ENCODE data around the gene SUN5. TPM values are rescaled to one million over a fixed set of nuclear protein-coding genes. Genes with fewer than 3 reads are reported as not detected.

The SUN5 gene
- total RNA-seq, 1 donor from 2014 or later: not detected

- Mint-ChIP-seq H3K27ac (no peak overlapping the region), H3K36me3 (no peaks in the 10 kb centered on the region), H3K27me3 (no peaks in the 10 kb centered on the region), H3K9me3 (no peaks in the 10 kb centered on the region), H3K4me3 (no peak overlapping the region), H3K4me1 (ENCODE audit: unreplicated experiment) (peaks cover 30% of the 10 kb centered on the region)
- TF ChIP-seq CTCF (conservative IDR thresholded peaks at IDR 0.05): no peak
- peak; percentile 67 for DNase-seq (ENCODE audit: extremely low spot score, unreplicated experiment)
Observed at GRCh38 chr20:32972181-32973076, 31.8 kb downstream of the SUN5 start.

GRCh38 chr20:32971703-32972161 is 32.5 kb downstream of the SUN5 start:
- Mint-ChIP-seq H3K4me3 (no peak overlapping the region), H3K4me1 (ENCODE audit: unreplicated experiment) (peaks cover 28% of the 10 kb centered on the region), H3K27ac (no peak overlapping the region), H3K9me3 (no peaks in the 10 kb centered on the region), H3K36me3 (no peaks in the 10 kb centered on the region), H3K27me3 (no peaks in the 10 kb centered on the region)
- no peak for TF ChIP-seq CTCF (conservative IDR thresholded peaks at IDR 0.05)
- DNase-seq (ENCODE audit: extremely low spot score, unreplicated experiment): peak; percentile 57

GRCh38 chr20:32970973-32971300 is 33.3 kb downstream of the SUN5 start:
- no peak for TF ChIP-seq CTCF (conservative IDR thresholded peaks at IDR 0.05)
- H3K27ac Mint-ChIP-seq: no peak overlapping the region
- no peaks in the 10 kb centered on the region for H3K36me3 Mint-ChIP-seq
- H3K4me1 Mint-ChIP-seq (ENCODE audit: unreplicated experiment): peaks cover 23% of the 10 kb centered on the region
- peak; percentile 66 for DNase-seq (ENCODE audit: extremely low spot score, unreplicated experiment)
- H3K4me3 Mint-ChIP-seq: no peak overlapping the region
- H3K27me3 Mint-ChIP-seq: no peaks in the 10 kb centered on the region
- no peaks in the 10 kb centered on the region for H3K9me3 Mint-ChIP-seq

- TF ChIP-seq CTCF (conservative IDR thresholded peaks at IDR 0.05): no peak
- Mint-ChIP-seq H3K4me3 (no peak overlapping the region), H3K27me3 (no peaks in the 10 kb centered on the region), H3K36me3 (no peaks in the 10 kb centered on the region), H3K9me3 (no peaks in the 10 kb centered on the region), H3K27ac (no peak overlapping the region), H3K4me1 (ENCODE audit: unreplicated experiment) (peaks cover 20% of the 10 kb centered on the region)
- DNase-seq (ENCODE audit: extremely low spot score, unreplicated experiment): peak; percentile 69
Observed at GRCh38 chr20:32970115-32970972, 33.9 kb downstream of the SUN5 start.

GRCh38 chr20:32969356-32970114 is 34.7 kb downstream of the SUN5 start:
- Mint-ChIP-seq H3K36me3 (no peaks in the 10 kb centered on the region), H3K27ac (no peak overlapping the region)

More at GRCh38 chr20:32969356-32970114, 34.7 kb downstream of the SUN5 start:
- Mint-ChIP-seq H3K4me1 (ENCODE audit: unreplicated experiment) (peaks cover 12% of the 10 kb centered on the region), H3K4me3 (no peak overlapping the region), H3K9me3 (no peaks in the 10 kb centered on the region), H3K27me3 (no peaks in the 10 kb centered on the region)
- peak; percentile 64 for DNase-seq (ENCODE audit: extremely low spot score, unreplicated experiment)
- no peak for TF ChIP-seq CTCF (conservative IDR thresholded peaks at IDR 0.05)
